ENCODE data around the gene TMPRSS12. TPM values are rescaled to one million over a fixed set of nuclear protein-coding genes. Genes with fewer than 3 reads are reported as not detected.
"Not testable (repeated sequence)": the region's sequence is repeated elsewhere in the genome, so short reads cannot be mapped to it uniquely, and the experiment has no call there.

TMPRSS12 gene
- total RNA-seq, 8 experiments from 2014 or later: 0.10 to 0.28 TPM; not detected in 6

GRCh38 chr12:50865266-50865665 is 22.5 kb downstream of the TMPRSS12 start:
- Histone ChIP-seq H3K27ac (no peak overlapping the region), H3K4me1 (replicated peaks in 1 of 2) (no peaks in the 10 kb centered on the region), H3K4me3 (no peak overlapping the region)
- 40 to 90% (median 56%) methylated on average over 1 to 3 of the region's 3 CpGs; no CpG with 5 or more reads in 1 of the 10 experiments for WGBS, 10 experiments
- no peak for ATAC-seq (replicated peaks in 6 of 8)
- in situ Hi-C loops (cut with MboI; ENCODE audit: low pct_unique_long_range_greater_than_20kb in 2 of 9, low sequenced_read_pairs in 9 of 9, unreplicated experiment in 9 of 9): no loop called here

GRCh38 chr12:50868881-50869280 is 26.2 kb downstream of the TMPRSS12 start:
- H3K4me1 ChIP-seq (replicated peaks in 1 of 2); ATAC-seq (replicated peaks in 6 of 8); H3K27ac ChIP-seq; in situ Hi-C loops (cut with MboI; ENCODE audit: low pct_unique_long_range_greater_than_20kb in 2 of 9, low sequenced_read_pairs in 9 of 9, unreplicated experiment in 9 of 9); H3K4me3 ChIP-seq: not testable (repeated sequence)
- WGBS, 10 experiments: 2 to 100% (median 33%) methylated on average over 1 to 2 of the region's 2 CpGs

GRCh38 chr12:50882563-50882962 is 39.8 kb downstream of the TMPRSS12 start:
- WGBS, 10 experiments: 32 to 100% (median 84%) methylated on average over 2 to 3 of the region's 3 CpGs
- no peak for ATAC-seq (replicated peaks in 6 of 8)
- Histone ChIP-seq H3K4me3 (no peak overlapping the region), H3K4me1 (replicated peaks in 1 of 2) (no peaks in the 10 kb centered on the region), H3K27ac (no peak overlapping the region)
- in situ Hi-C loops (cut with MboI; ENCODE audit: low pct_unique_long_range_greater_than_20kb in 2 of 9, low sequenced_read_pairs in 9 of 9, unreplicated experiment in 9 of 9): no loop called here

- no peak for ATAC-seq (replicated peaks in 6 of 8)
- Histone ChIP-seq H3K4me3 (no peak overlapping the region), H3K4me1 (replicated peaks in 1 of 2) (no peaks in the 10 kb centered on the region), H3K27ac (no peak overlapping the region)
- in situ Hi-C loops (cut with MboI; ENCODE audit: low pct_unique_long_range_greater_than_20kb in 2 of 9, low sequenced_read_pairs in 9 of 9, unreplicated experiment in 9 of 9): no loop called here
- 80 to 100% (median 90%) methylated on average over 1 to 3 of the region's 3 CpGs; no CpG with 5 or more reads in 1 of the 10 experiments for WGBS, 10 experiments
Observed at GRCh38 chr12:50887191-50887590, 44.5 kb downstream of the TMPRSS12 start.

- ATAC-seq (replicated peaks in 6 of 8): no peak
- WGBS, 10 experiments: 8 to 100% (median 78%) methylated on average over 2 of the region's 2 CpGs; no CpG with 5 or more reads in 2 of the 10 experiments
Observed at GRCh38 chr12:50888666-50889065, 45.9 kb downstream of the TMPRSS12 start.

GRCh38 chr12:50894241-50894640 is 51.5 kb downstream of the TMPRSS12 start:
- no peak for ATAC-seq (replicated peaks in 6 of 8)
- WGBS, 10 experiments: 0 to 97% (median 60%) methylated on average over 2 to 3 of the region's 3 CpGs; no CpG with 5 or more reads in 1 of the 10 experiments
- in situ Hi-C loops (cut with MboI; ENCODE audit: low pct_unique_long_range_greater_than_20kb in 2 of 9, low sequenced_read_pairs in 9 of 9, unreplicated experiment in 9 of 9): no loop called here
- H3K4me3 ChIP-seq: no peak overlapping the region
- no peak overlapping the region for H3K27ac ChIP-seq
- H3K4me1 ChIP-seq (replicated peaks in 1 of 2): no peaks in the 10 kb centered on the region

More at GRCh38 chr12:50888666-50889065, 45.9 kb downstream of the TMPRSS12 start:
- Histone ChIP-seq H3K4me1 (replicated peaks in 1 of 2) (no peaks in the 10 kb centered on the region), H3K27ac (no peak overlapping the region), H3K4me3 (no peak overlapping the region)
- in situ Hi-C loops (cut with MboI; ENCODE audit: low pct_unique_long_range_greater_than_20kb in 2 of 9, low sequenced_read_pairs in 9 of 9, unreplicated experiment in 9 of 9): no loop called here

- Histone ChIP-seq H3K4me3 (no peak overlapping the region), H3K4me1 (replicated peaks in 1 of 2) (no peaks in the 10 kb centered on the region), H3K27ac (no peak overlapping the region)
- ATAC-seq (replicated peaks in 6 of 8): peak in 1 of 8 experiments; percentile 50
- WGBS, 10 experiments: 0 to 100% (median 83%) methylated on average over 1 of the region's 4 CpGs; no CpG with 5 or more reads in 7 of the 10 experiments
- in situ Hi-C loops (cut with MboI; ENCODE audit: low pct_unique_long_range_greater_than_20kb in 2 of 9, low sequenced_read_pairs in 9 of 9, unreplicated experiment in 9 of 9): no loop called here
Observed at GRCh38 chr12:50901685-50902113, 59.0 kb downstream of the TMPRSS12 start.

GRCh38 chr12:50908479-50908878 is 65.8 kb downstream of the TMPRSS12 start:
- 56 to 100% (median 84%) methylated on average over 2 to 5 of the region's 5 CpGs; no CpG with 5 or more reads in 5 of the 10 experiments for WGBS, 10 experiments

GRCh38 chr12:50912361-50912760 is 69.6 kb downstream of the TMPRSS12 start:
- ATAC-seq (replicated peaks in 6 of 8); in situ Hi-C loops (cut with MboI; ENCODE audit: low pct_unique_long_range_greater_than_20kb in 2 of 9, low sequenced_read_pairs in 9 of 9, unreplicated experiment in 9 of 9); H3K4me1 ChIP-seq (replicated peaks in 1 of 2); H3K4me3 ChIP-seq; H3K27ac ChIP-seq: not testable (repeated sequence)
- 26 to 100% (median 80%) methylated on average over 1 to 6 of the region's 6 CpGs; no CpG with 5 or more reads in 2 of the 10 experiments for WGBS, 10 experiments

More at GRCh38 chr12:50908479-50908878, 65.8 kb downstream of the TMPRSS12 start:
- H3K4me1 ChIP-seq (replicated peaks in 1 of 2); ATAC-seq (replicated peaks in 6 of 8); in situ Hi-C loops (cut with MboI; ENCODE audit: low pct_unique_long_range_greater_than_20kb in 2 of 9, low sequenced_read_pairs in 9 of 9, unreplicated experiment in 9 of 9); H3K27ac ChIP-seq; H3K4me3 ChIP-seq: not testable (repeated sequence)

GRCh38 chr12:50913224-50913623 is 70.5 kb downstream of the TMPRSS12 start:
- WGBS, 10 experiments: 17 to 100% (median 88%) methylated on average over 1 to 2 of the region's 2 CpGs; no CpG with 5 or more reads in 5 of the 10 experiments

GRCh38 chr12:50914872-50915484 is 72.3 kb downstream of the TMPRSS12 start:
- 0 to 97% (median 67%) methylated on average over 1 to 4 of the region's 6 CpGs; no CpG with 5 or more reads in 2 of the 10 experiments for WGBS, 10 experiments
- Histone ChIP-seq H3K4me3 (no peak overlapping the region), H3K27ac (no peak overlapping the region), H3K4me1 (replicated peaks in 1 of 2) (no peaks in the 10 kb centered on the region)
- ATAC-seq (replicated peaks in 6 of 8): no peak
- in situ Hi-C loops (cut with MboI; ENCODE audit: low pct_unique_long_range_greater_than_20kb in 2 of 9, low sequenced_read_pairs in 9 of 9, unreplicated experiment in 9 of 9): no loop called here

More at GRCh38 chr12:50913224-50913623, 70.5 kb downstream of the TMPRSS12 start:
- in situ Hi-C loops (cut with MboI; ENCODE audit: low pct_unique_long_range_greater_than_20kb in 2 of 9, low sequenced_read_pairs in 9 of 9, unreplicated experiment in 9 of 9): no loop called here
- Histone ChIP-seq H3K27ac (no peak overlapping the region), H3K4me1 (replicated peaks in 1 of 2) (no peaks in the 10 kb centered on the region), H3K4me3 (no peak overlapping the region)
- no peak for ATAC-seq (replicated peaks in 6 of 8)

GRCh38 chr12:50916292-50916691 is 73.6 kb downstream of the TMPRSS12 start:
- 0 to 85% (median 56%) methylated on average over 1 to 3 of the region's 3 CpGs; no CpG with 5 or more reads in 2 of the 10 experiments for WGBS, 10 experiments
- H3K4me1 ChIP-seq (replicated peaks in 1 of 2): no peaks in the 10 kb centered on the region
- in situ Hi-C loops (cut with MboI; ENCODE audit: low pct_unique_long_range_greater_than_20kb in 2 of 9, low sequenced_read_pairs in 9 of 9, unreplicated experiment in 9 of 9): no loop called here
- H3K4me3 ChIP-seq: no peak overlapping the region
- ATAC-seq (replicated peaks in 6 of 8): no peak
- H3K27ac ChIP-seq: no peak overlapping the region

GRCh38 chr12:50918584-50919316 is 76.0 kb downstream of the TMPRSS12 start:
- in situ Hi-C loops (cut with MboI; ENCODE audit: low pct_unique_long_range_greater_than_20kb in 2 of 9, low sequenced_read_pairs in 9 of 9, unreplicated experiment in 9 of 9): no loop called here
- WGBS, 10 experiments: 48 to 100% (median 86%) methylated on average over 1 to 5 of the region's 5 CpGs; no CpG with 5 or more reads in 3 of the 10 experiments
- Histone ChIP-seq H3K27ac (no peak overlapping the region), H3K4me3 (no peak overlapping the region), H3K4me1 (replicated peaks in 1 of 2) (peaks cover 4 to 17% of the 10 kb centered on the region in 2 donors)
- no peak for ATAC-seq (replicated peaks in 6 of 8)
